Non-pigmented ciliary epithelial cell (primary cell): Measurements from ENCODE around the gene ARG2.
"Not testable (repeated sequence)": the region's sequence is repeated elsewhere in the genome, so short reads cannot be mapped to it uniquely, and the experiment has no call there.

ENCODE experiments used
- DNase-seq: peaks from one replicate; pipeline ENCODE4 v3.0.0-alpha.2; 2010; ENCODE audit warnings: low read depth

Gene ARG2

GRCh38 chr14:67586369-67586768 lies 33.4 kb upstream of the ARG2 start:
- DNase-seq, result no peak

- DNase-seq, result no peak
Observed at GRCh38 chr14:67589204-67589770, 30.4 kb upstream of the ARG2 start.

- not testable (repeated sequence) for DNase-seq
Observed at GRCh38 chr14:67593650-67594049, 26.1 kb upstream of the ARG2 start.

GRCh38 chr14:67595392-67595791 lies 24.3 kb upstream of the ARG2 start:
- DNase-seq, result no peak

GRCh38 chr14:67599698-67600561 lies 19.8 kb upstream of the ARG2 start, which contains the start of gene PIGH:
Gene PIGH, minus strand, starts transcription at chr14:67600268. Its CDS starts 65 bp downstream, at chr14:67600203.
- DNase-seq, result no peak

GRCh38 chr14:67600562-67600974 lies 19.2 kb upstream of the ARG2 start:
- DNase-seq, result not testable (repeated sequence)

GRCh38 chr14:67602076-67602475 lies 17.6 kb upstream of the ARG2 start:
- DNase-seq, result no peak

GRCh38 chr14:67602995-67603545 lies 16.6 kb upstream of the ARG2 start:
- DNase-seq, result no peak

- no peak for DNase-seq
Observed at GRCh38 chr14:67607646-67608045, 12.1 kb upstream of the ARG2 start.

- no peak for DNase-seq
Observed at GRCh38 chr14:67609642-67610310, 9.9 kb upstream of the ARG2 start.

GRCh38 chr14:67610491-67610890 lies 9.2 kb upstream of the ARG2 start:
- DNase-seq, result no peak

GRCh38 chr14:67618617-67619063 lies 1.1 kb upstream of the ARG2 start:
- no peak for DNase-seq

- no peak for DNase-seq
Observed at GRCh38 chr14:67620217-67620785, 581 bp downstream of the ARG2 start.

GRCh38 chr14:67622675-67623074 lies 3.0 kb downstream of the ARG2 start:
- DNase-seq, result peak; percentile 61

- DNase-seq, result no peak
Observed at GRCh38 chr14:67623114-67623513, 3.4 kb downstream of the ARG2 start.

GRCh38 chr14:67626131-67626530 lies 6.4 kb downstream of the ARG2 start:
- not testable (repeated sequence) for DNase-seq

GRCh38 chr14:67627519-67627918 lies 7.8 kb downstream of the ARG2 start:
- DNase-seq, result no peak

- no peak for DNase-seq
Observed at GRCh38 chr14:67630186-67630585, 10.5 kb downstream of the ARG2 start.

- no peak for DNase-seq
Observed at GRCh38 chr14:67630938-67631337, 11.2 kb downstream of the ARG2 start.

GRCh38 chr14:67633451-67634147 lies 13.9 kb downstream of the ARG2 start:
- no peak for DNase-seq

- DNase-seq, result no peak
Observed at GRCh38 chr14:67636361-67636919, 16.7 kb downstream of the ARG2 start.
